GM12874 (cell line): Measurements from ENCODE around the gene NEDD9.

Experiments
- TF ChIP-seq, protein P1 (sequence below): IDR thresholded peaks from 2 replicates; pipeline ENCODE4 v1.5.1; 2011; ENCODE audit warnings: low read depth, mild to moderate bottlenecking, control low read depth, low read length, moderate library complexity; ENCODE audit not compliant: insufficient read depth

The NEDD9 gene

DNA sequence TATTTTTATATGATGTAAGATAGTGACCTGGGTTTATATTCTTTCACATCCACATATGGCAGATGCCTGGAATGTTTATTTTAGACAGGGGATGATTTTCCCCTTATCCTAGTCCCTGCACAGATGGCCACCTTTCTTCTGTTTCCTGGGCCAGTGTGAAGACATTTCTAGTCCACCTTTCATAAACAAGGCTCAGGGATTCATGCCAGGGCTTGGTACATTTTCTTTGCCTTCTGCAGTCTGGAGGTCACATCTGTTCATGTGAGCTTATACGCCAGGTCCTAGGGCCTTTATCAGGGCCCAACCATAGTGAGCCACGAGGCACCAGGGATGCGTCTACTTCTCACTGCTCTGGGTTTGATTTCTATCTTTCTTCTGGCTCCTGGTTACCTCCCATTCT, 82.9 kb downstream of the NEDD9 start:
- TF ChIP-seq, protein P1, sequence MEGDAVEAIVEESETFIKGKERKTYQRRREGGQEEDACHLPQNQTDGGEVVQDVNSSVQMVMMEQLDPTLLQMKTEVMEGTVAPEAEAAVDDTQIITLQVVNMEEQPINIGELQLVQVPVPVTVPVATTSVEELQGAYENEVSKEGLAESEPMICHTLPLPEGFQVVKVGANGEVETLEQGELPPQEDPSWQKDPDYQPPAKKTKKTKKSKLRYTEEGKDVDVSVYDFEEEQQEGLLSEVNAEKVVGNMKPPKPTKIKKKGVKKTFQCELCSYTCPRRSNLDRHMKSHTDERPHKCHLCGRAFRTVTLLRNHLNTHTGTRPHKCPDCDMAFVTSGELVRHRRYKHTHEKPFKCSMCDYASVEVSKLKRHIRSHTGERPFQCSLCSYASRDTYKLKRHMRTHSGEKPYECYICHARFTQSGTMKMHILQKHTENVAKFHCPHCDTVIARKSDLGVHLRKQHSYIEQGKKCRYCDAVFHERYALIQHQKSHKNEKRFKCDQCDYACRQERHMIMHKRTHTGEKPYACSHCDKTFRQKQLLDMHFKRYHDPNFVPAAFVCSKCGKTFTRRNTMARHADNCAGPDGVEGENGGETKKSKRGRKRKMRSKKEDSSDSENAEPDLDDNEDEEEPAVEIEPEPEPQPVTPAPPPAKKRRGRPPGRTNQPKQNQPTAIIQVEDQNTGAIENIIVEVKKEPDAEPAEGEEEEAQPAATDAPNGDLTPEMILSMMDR, result no peak

DNA sequence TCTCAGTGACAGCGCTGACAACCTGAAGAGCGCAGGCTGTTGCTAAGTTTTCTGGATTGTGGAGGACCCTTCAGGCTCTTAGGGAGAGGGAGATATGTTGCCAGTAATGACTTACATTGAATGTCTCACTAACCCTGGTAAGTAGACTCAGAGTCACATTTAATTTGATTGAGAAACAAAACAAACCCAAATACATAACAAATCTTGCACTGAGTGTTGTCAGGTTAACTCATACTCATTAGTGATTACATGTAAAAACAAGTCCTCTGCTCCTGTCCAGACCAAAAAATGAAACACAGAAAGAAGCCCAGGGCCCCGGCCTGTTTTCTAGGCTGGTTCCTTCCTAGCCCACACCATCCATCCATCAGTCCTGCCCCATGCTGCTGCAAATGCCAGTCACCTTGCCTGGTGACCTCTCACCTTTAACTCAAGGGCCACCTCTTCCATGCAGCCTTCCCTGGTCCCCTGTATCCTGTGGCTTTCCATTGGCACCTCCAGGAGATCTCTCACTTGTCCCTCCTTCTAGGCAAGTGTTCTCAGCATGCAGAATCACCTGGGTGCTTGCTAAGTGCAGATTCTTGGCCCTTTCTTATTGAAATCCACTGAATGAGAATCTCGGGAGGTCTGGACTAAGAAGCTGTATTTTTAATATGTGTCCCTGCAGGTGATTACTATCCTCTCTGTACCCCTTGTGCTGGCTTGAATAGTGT, 86.2 kb downstream of the NEDD9 start:
- TF ChIP-seq, protein P1, result no peak

GRCh38 chr6:11144393-11144851, 88.0 kb downstream of the NEDD9 start:
- TF ChIP-seq, protein P1, result peak; percentile 83

- TF ChIP-seq, protein P1, result no peak
These were observed 88.8 kb downstream of the NEDD9 start for GRCh38 chr6:11143394-11144371.

DNA sequence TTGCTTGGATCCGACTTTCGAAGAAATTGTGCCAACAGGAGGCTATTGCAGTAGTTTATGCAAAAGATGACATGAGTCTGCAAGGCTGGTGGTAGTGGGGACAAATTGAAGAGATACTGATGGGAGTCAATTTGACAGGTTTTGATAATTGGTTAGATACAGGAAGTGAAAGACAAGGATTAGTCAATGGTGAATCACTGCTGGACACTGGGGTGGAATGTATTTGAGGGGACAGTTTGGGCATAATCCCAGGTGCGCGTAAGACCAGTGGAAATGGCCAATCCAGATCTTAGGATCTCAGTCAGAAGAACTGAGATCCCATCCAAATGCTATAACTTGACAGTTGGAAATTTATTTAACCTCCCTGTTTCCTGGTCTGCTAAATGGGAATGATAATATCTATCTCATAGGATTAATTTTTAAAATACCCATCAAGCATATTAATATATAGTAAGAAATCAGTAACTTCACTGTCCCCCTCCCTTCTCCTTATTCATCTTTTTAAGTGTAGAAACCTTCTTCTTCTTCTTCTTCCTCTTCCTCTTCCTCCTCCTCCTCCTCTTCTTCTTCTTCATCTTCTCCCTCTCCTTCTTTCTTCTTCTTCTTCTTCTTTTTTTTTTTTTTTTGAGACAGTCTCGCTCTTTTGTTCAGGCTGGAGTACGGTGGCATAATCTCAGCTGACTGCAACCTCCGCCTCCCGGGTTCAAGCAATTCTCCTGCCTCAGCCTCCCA, 90.0 kb downstream of the NEDD9 start:
- TF ChIP-seq, protein P1, result no peak

DNA sequence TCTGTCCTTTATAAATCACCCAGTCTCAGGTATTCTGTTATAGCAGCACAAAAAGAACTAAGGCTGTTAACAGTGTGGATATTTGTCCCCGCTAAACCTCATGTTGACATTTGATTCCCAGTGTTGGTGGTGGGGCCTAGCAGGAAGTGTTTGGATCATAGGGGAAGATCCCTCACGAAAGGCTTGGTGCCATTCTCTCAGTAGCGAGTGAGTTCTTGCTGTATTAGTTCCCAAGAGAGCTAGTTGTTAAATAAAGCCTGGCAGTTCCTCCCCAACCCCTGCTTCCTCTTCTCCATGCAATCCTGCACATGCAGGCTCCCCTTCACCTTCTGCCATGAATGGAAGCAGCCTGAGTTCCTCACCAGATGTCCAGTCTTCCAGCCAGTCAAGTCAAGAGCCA, 91.2 kb downstream of the NEDD9 start:
- TF ChIP-seq, protein P1, result no peak

DNA sequence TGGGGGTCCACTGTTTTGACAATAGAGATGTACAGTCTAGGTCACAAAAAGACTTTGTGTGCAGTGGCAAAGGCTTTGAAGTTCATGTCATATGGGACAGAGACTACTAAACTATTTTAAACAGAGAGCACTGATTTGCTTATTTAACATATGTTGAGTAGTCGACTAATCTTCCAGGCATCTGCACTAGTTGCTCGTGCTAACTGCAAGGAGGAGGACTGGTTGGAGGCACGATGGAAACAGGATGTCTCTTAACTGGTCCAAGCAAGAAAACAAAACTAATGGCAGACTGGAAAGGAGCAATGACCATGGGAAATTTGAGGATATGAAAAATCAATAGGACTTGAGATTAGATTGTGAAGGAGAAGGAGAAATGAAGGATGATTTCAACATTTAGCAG, 92.4 kb downstream of the NEDD9 start:
- TF ChIP-seq, protein P1, result no peak
